Measurements from ENCODE around the gene GLB1L. TPM values are rescaled to one million over a fixed set of nuclear protein-coding genes. Genes with fewer than 3 reads are reported as not detected.

The GLB1L gene
- total RNA-seq, 1 donor from 2014 or later = 8.8 TPM

GRCh38 chr2:219284501-219285372 lies 39.5 kb upstream of the GLB1L start:
- Mint-ChIP-seq H3K27me3 (ENCODE audit: unreplicated experiment) (no peaks in the 10 kb centered on the region), H3K9me3 (ENCODE audit: unreplicated experiment) (no peaks in the 10 kb centered on the region), H3K36me3 (ENCODE audit: unreplicated experiment) (peaks cover 8% of the 10 kb centered on the region), H3K4me3 (ENCODE audit: unreplicated experiment) (no peak overlapping the region), H3K27ac (ENCODE audit: unreplicated experiment) (peak overlapping the region; percentile 65), H3K4me1 (ENCODE audit: unreplicated experiment) (peaks cover 30% of the 10 kb centered on the region)
- no peak for TF ChIP-seq CTCF (IDR thresholded peaks at IDR 0.05)
- no peak for DNase-seq (ENCODE audit: extremely low spot score, unreplicated experiment)

GRCh38 chr2:219282943-219283581 lies 37.8 kb upstream of the GLB1L start:
- no peak for DNase-seq (ENCODE audit: extremely low spot score, unreplicated experiment)
- TF ChIP-seq CTCF (IDR thresholded peaks at IDR 0.05) = no peak
- Mint-ChIP-seq H3K4me1 (ENCODE audit: unreplicated experiment) (peaks cover 35% of the 10 kb centered on the region), H3K27ac (ENCODE audit: unreplicated experiment) (no peak overlapping the region), H3K4me3 (ENCODE audit: unreplicated experiment) (no peak overlapping the region), H3K9me3 (ENCODE audit: unreplicated experiment) (no peaks in the 10 kb centered on the region), H3K27me3 (ENCODE audit: unreplicated experiment) (no peaks in the 10 kb centered on the region), H3K36me3 (ENCODE audit: unreplicated experiment) (peaks cover 8% of the 10 kb centered on the region)

GRCh38 chr2:219282375-219282774 lies 37.1 kb upstream of the GLB1L start:
- no peaks in the 10 kb centered on the region for H3K27me3 Mint-ChIP-seq (ENCODE audit: unreplicated experiment)
- H3K4me1 Mint-ChIP-seq (ENCODE audit: unreplicated experiment) = peaks cover 40% of the 10 kb centered on the region
- no peak overlapping the region for H3K27ac Mint-ChIP-seq (ENCODE audit: unreplicated experiment)
- no peaks in the 10 kb centered on the region for H3K9me3 Mint-ChIP-seq (ENCODE audit: unreplicated experiment)
- no peak overlapping the region for H3K4me3 Mint-ChIP-seq (ENCODE audit: unreplicated experiment)
- peaks cover 8% of the 10 kb centered on the region for H3K36me3 Mint-ChIP-seq (ENCODE audit: unreplicated experiment)
- DNase-seq (ENCODE audit: extremely low spot score, unreplicated experiment) = no peak
- TF ChIP-seq CTCF (IDR thresholded peaks at IDR 0.05) = no peak

- no peak for DNase-seq (ENCODE audit: extremely low spot score, unreplicated experiment)
- Mint-ChIP-seq H3K4me1 (ENCODE audit: unreplicated experiment) (peaks cover 36% of the 10 kb centered on the region), H3K27ac (ENCODE audit: unreplicated experiment) (no peak overlapping the region), H3K36me3 (ENCODE audit: unreplicated experiment) (peaks cover 8% of the 10 kb centered on the region), H3K9me3 (ENCODE audit: unreplicated experiment) (no peaks in the 10 kb centered on the region), H3K27me3 (ENCODE audit: unreplicated experiment) (no peaks in the 10 kb centered on the region), H3K4me3 (ENCODE audit: unreplicated experiment) (no peak overlapping the region)
- TF ChIP-seq CTCF (IDR thresholded peaks at IDR 0.05) = no peak
These were observed 36.3 kb upstream of the GLB1L start for GRCh38 chr2:219281588-219281987.

- H3K4me1 Mint-ChIP-seq (ENCODE audit: unreplicated experiment) = peaks cover 30% of the 10 kb centered on the region
- H3K36me3 Mint-ChIP-seq (ENCODE audit: unreplicated experiment) = peaks cover 8% of the 10 kb centered on the region
- TF ChIP-seq CTCF (IDR thresholded peaks at IDR 0.05) = no peak
- H3K27me3 Mint-ChIP-seq (ENCODE audit: unreplicated experiment) = no peaks in the 10 kb centered on the region
- peak overlapping the region; percentile 84 for H3K4me3 Mint-ChIP-seq (ENCODE audit: unreplicated experiment)
- no peak for DNase-seq (ENCODE audit: extremely low spot score, unreplicated experiment)
- H3K9me3 Mint-ChIP-seq (ENCODE audit: unreplicated experiment) = no peaks in the 10 kb centered on the region
- H3K27ac Mint-ChIP-seq (ENCODE audit: unreplicated experiment) = no peak overlapping the region
These were observed 35.4 kb upstream of the GLB1L start for GRCh38 chr2:219280651-219281050.

All from osteocyte (in vitro differentiated cells).